ENCODE results near the gene KRIT1. TPM values are rescaled to one million over a fixed set of nuclear protein-coding genes. Genes with fewer than 3 reads are reported as not detected.

Gene KRIT1
- total RNA-seq, 2 donors from 2014 or later = 33.9 to 36.4 TPM

GRCh38 chr7:92244808-92245486 is 767 bp downstream of the KRIT1 start:
- TF ChIP-seq CTCF (conservative IDR thresholded peaks at IDR 0.05) = no peak
- Histone ChIP-seq H3K27ac (ENCODE audit: low read depth, low read length) (peak overlapping the region; percentile 75), H3K9me3 (ENCODE audit: control insufficient read depth, low read length) (no peaks in the 10 kb centered on the region), H3K36me3 (ENCODE audit: control insufficient read depth, insufficient read depth, low read length) (peaks cover 25% of the 10 kb centered on the region), H3K4me3 (ENCODE audit: low read length) (peak overlapping the region; percentile 87), H3K27me3 (ENCODE audit: control insufficient read depth, insufficient read depth, low read length, poor library complexity, severe bottlenecking) (no peaks in the 10 kb centered on the region), H3K9ac (ENCODE audit: extremely low read depth, low read length, poor library complexity, severe bottlenecking) (peak overlapping the region; percentile 79), H3K4me1 (ENCODE audit: control insufficient read depth, insufficient read depth, low read length) (peaks cover 2% of the 10 kb centered on the region)
- Mint-ChIP-seq H3K4me3 (peak overlapping the region; percentile 93), H3K9me3 (no peaks in the 10 kb centered on the region), H3K27ac (peak overlapping the region; percentile 98), H3K36me3 (ENCODE audit: low read depth) (peaks cover 14% of the 10 kb centered on the region), H3K27me3 (ENCODE audit: insufficient read depth) (no peaks in the 10 kb centered on the region), H3K4me1 (peaks cover 28% of the 10 kb centered on the region)
- DNase-seq = no peak
- WGBS, 2 experiments (ENCODE audit: insufficient coverage in 1 of 2, insufficient read length in 1 of 2) = 5 to 10% methylated on average over 10 to 11 of the region's 11 CpGs

GRCh38 chr7:92242972-92243371 is 2.7 kb downstream of the KRIT1 start:
- H3K9me3 ChIP-seq (ENCODE audit: control insufficient read depth, low read length) = no peaks in the 10 kb centered on the region
- TF ChIP-seq CTCF (conservative IDR thresholded peaks at IDR 0.05) = no peak
- H3K9me3 Mint-ChIP-seq = no peaks in the 10 kb centered on the region
- H3K4me3 ChIP-seq (ENCODE audit: low read length) = no peak overlapping the region
- no peak overlapping the region for H3K27ac ChIP-seq (ENCODE audit: low read depth, low read length)
- WGBS, 2 experiments (ENCODE audit: insufficient coverage in 1 of 2, insufficient read length in 1 of 2) = 98% methylated on average over 5 of the region's 6 CpGs; no CpG with 5 or more reads in 1 of the 2 experiments
- H3K27me3 ChIP-seq (ENCODE audit: control insufficient read depth, insufficient read depth, low read length, poor library complexity, severe bottlenecking) = no peaks in the 10 kb centered on the region
- H3K4me1 Mint-ChIP-seq = peaks cover 24% of the 10 kb centered on the region
- peaks cover 21% of the 10 kb centered on the region for H3K36me3 Mint-ChIP-seq (ENCODE audit: low read depth)
- H3K27ac Mint-ChIP-seq = no peak overlapping the region
- peaks cover 45% of the 10 kb centered on the region for H3K36me3 ChIP-seq (ENCODE audit: control insufficient read depth, insufficient read depth, low read length)
- no peak overlapping the region for H3K4me3 Mint-ChIP-seq
- no peak for DNase-seq
- H3K4me1 ChIP-seq (ENCODE audit: control insufficient read depth, insufficient read depth, low read length) = peaks cover 2% of the 10 kb centered on the region
- H3K27me3 Mint-ChIP-seq (ENCODE audit: insufficient read depth) = no peaks in the 10 kb centered on the region
- H3K9ac ChIP-seq (ENCODE audit: extremely low read depth, low read length, poor library complexity, severe bottlenecking) = no peak overlapping the region

GRCh38 chr7:92230547-92230946 is 15.2 kb downstream of the KRIT1 start:
- Mint-ChIP-seq H3K36me3 (ENCODE audit: low read depth) (peaks cover 77% of the 10 kb centered on the region), H3K4me1 (no peaks in the 10 kb centered on the region), H3K9me3 (peaks cover 13% of the 10 kb centered on the region), H3K27ac (no peak overlapping the region), H3K4me3 (no peak overlapping the region), H3K27me3 (ENCODE audit: insufficient read depth) (no peaks in the 10 kb centered on the region)
- H3K27me3 ChIP-seq (ENCODE audit: control insufficient read depth, insufficient read depth, low read length, poor library complexity, severe bottlenecking) = no peaks in the 10 kb centered on the region
- no peak overlapping the region for H3K9ac ChIP-seq (ENCODE audit: extremely low read depth, low read length, poor library complexity, severe bottlenecking)
- no peaks in the 10 kb centered on the region for H3K4me1 ChIP-seq (ENCODE audit: control insufficient read depth, insufficient read depth, low read length)
- no peak overlapping the region for H3K27ac ChIP-seq (ENCODE audit: low read depth, low read length)
- no peak for DNase-seq
- no peak overlapping the region for H3K4me3 ChIP-seq (ENCODE audit: low read length)
- 90 to 96% methylated on average over 2 of the region's 2 CpGs for WGBS, 2 experiments (ENCODE audit: insufficient coverage in 1 of 2, insufficient read length in 1 of 2)
- peaks cover 73% of the 10 kb centered on the region for H3K36me3 ChIP-seq (ENCODE audit: control insufficient read depth, insufficient read depth, low read length)
- H3K9me3 ChIP-seq (ENCODE audit: control insufficient read depth, low read length) = peaks cover 14% of the 10 kb centered on the region
- TF ChIP-seq CTCF (conservative IDR thresholded peaks at IDR 0.05) = no peak

Measured in endodermal cell (in vitro differentiated cells).